Measurements from ENCODE around the gene ADGRL1.

The ADGRL1 gene

GRCh38 chr19:14138576-14139265 is 67.2 kb downstream of the ADGRL1 start:
- Histone ChIP-seq H3K79me1 (replicated peaks; ENCODE audit: low read length, poor library complexity, severe bottlenecking) (peaks cover 30% of the 10 kb centered on the region), H3K4ac (ENCODE audit: low read depth in 1 of 2, low read length in 2 of 2) (peak overlapping the region in 1 of 2 experiments; percentile 67), H3K27ac (ENCODE audit: low read length, poor library complexity, severe bottlenecking) (peak overlapping the region; percentile 28), H3K36me3 (ENCODE audit: control insufficient read depth in 1 of 2, insufficient read depth in 2 of 2, low read depth in 1 of 2, low read length in 2 of 2) (no peaks in the 10 kb centered on the region), H2BK15ac (ENCODE audit: low read depth, poor library complexity, severe bottlenecking) (no peak overlapping the region), H2AFZ (ENCODE audit: low read depth, low read length) (no peak overlapping the region), H2AK5ac (ENCODE audit: low read length, severe bottlenecking) (peak overlapping the region; percentile 40), H3K4me2 (ENCODE audit: low read length, poor library complexity, severe bottlenecking) (no peak overlapping the region), H2BK12ac (ENCODE audit: low read length in 2 of 2) (no peak overlapping the region), H3K4me3 (ENCODE audit: insufficient read depth in 1 of 2, low read depth in 1 of 2, low read length in 2 of 2) (peak overlapping the region in 1 of 2 experiments; percentile 6), H3K4me1 (ENCODE audit: control insufficient read depth, insufficient read depth, low read depth, low read length) (peaks cover 11% of the 10 kb centered on the region), H4K8ac (ENCODE audit: low read length) (no peak overlapping the region), H2BK120ac (ENCODE audit: low read depth, low read length) (no peak overlapping the region), H2BK5ac (ENCODE audit: low read depth, low read length, poor library complexity, severe bottlenecking) (no peak overlapping the region), H3K9me3 (ENCODE audit: control insufficient read depth, low read length) (no peaks in the 10 kb centered on the region), H3K9ac (ENCODE audit: low read length) (peak overlapping the region; percentile 88), H3K27me3 (ENCODE audit: control insufficient read depth in 1 of 2, insufficient read depth in 1 of 2, low read length in 2 of 2) (no peaks in the 10 kb centered on the region), H3K18ac (ENCODE audit: low read depth in 1 of 2, low read length in 2 of 2) (peak overlapping the region in 1 of 2 experiments; percentile 22), H3K23ac (ENCODE audit: low read length in 2 of 2) (peak overlapping the region in 1 of 2 experiments; percentile 60), H3K14ac (ENCODE audit: low read length in 2 of 2) (no peak overlapping the region), H4K91ac (ENCODE audit: low read length) (no peak overlapping the region)
- WGBS: 44% methylated on average over 4 of the region's 9 CpGs
- peak; percentile 81 for DNase-seq

- peak within 1 kb of the TSS; percentile 98 for H2AFZ ChIP-seq (ENCODE audit: low read depth, low read length)
- no peaks in the 10 kb centered on the region for H3K9me3 ChIP-seq (ENCODE audit: control insufficient read depth, low read length)
- H3K36me3 ChIP-seq (ENCODE audit: control insufficient read depth in 1 of 2, insufficient read depth in 2 of 2, low read depth in 1 of 2, low read length in 2 of 2): no peaks in the 10 kb centered on the region
- peak; percentile 100 for DNase-seq
- no peak within 1 kb of the TSS for H2BK5ac ChIP-seq (ENCODE audit: low read depth, low read length, poor library complexity, severe bottlenecking)
- H2AK5ac ChIP-seq (ENCODE audit: low read length, severe bottlenecking): no peak within 1 kb of the TSS
- no peak within 1 kb of the TSS for H2BK120ac ChIP-seq (ENCODE audit: low read depth, low read length)
- no peaks in the 10 kb centered on the region for H3K27me3 ChIP-seq (ENCODE audit: control insufficient read depth in 1 of 2, insufficient read depth in 1 of 2, low read length in 2 of 2)
- peaks cover 11% of the 10 kb centered on the region for H3K4me1 ChIP-seq (ENCODE audit: control insufficient read depth, insufficient read depth, low read depth, low read length)
- peak within 1 kb of the TSS in 1 of 2 experiments; percentile 23 for H3K23ac ChIP-seq (ENCODE audit: low read length in 2 of 2)
- WGBS: 1% methylated on average over 69 of the region's 78 CpGs
- H3K27ac ChIP-seq (ENCODE audit: low read length, poor library complexity, severe bottlenecking): peak within 1 kb of the TSS; percentile 89
- H3K4ac ChIP-seq (ENCODE audit: low read depth in 1 of 2, low read length in 2 of 2): peak within 1 kb of the TSS in 1 of 2 experiments; percentile 92
- H4K91ac ChIP-seq (ENCODE audit: low read length): peak within 1 kb of the TSS; percentile 80
- peak within 1 kb of the TSS in 1 of 2 experiments; percentile 86 for H3K14ac ChIP-seq (ENCODE audit: low read length in 2 of 2)
- peak within 1 kb of the TSS in 1 of 2 experiments; percentile 42 for H2BK12ac ChIP-seq (ENCODE audit: low read length in 2 of 2)
- H3K18ac ChIP-seq (ENCODE audit: low read depth in 1 of 2, low read length in 2 of 2): peak within 1 kb of the TSS; percentile 30 to 85
- peak within 1 kb of the TSS; percentile 88 for H3K9ac ChIP-seq (ENCODE audit: low read length)
- peak within 1 kb of the TSS; percentile 86 for H4K8ac ChIP-seq (ENCODE audit: low read length)
- H3K4me3 ChIP-seq (ENCODE audit: insufficient read depth in 1 of 2, low read depth in 1 of 2, low read length in 2 of 2): peak within 1 kb of the TSS; percentile 88 to 98
- H2BK15ac ChIP-seq (ENCODE audit: low read depth, poor library complexity, severe bottlenecking): peak within 1 kb of the TSS; percentile 67
- peak within 1 kb of the TSS; percentile 100 for H3K4me2 ChIP-seq (ENCODE audit: low read length, poor library complexity, severe bottlenecking)
- peaks cover 21% of the 10 kb centered on the region for H3K79me1 ChIP-seq (replicated peaks; ENCODE audit: low read length, poor library complexity, severe bottlenecking)
These were observed 69.3 kb downstream of the ADGRL1 start, which contains the start of gene ASF1B for GRCh38 chr19:14136509-14137281. Gene ASF1B (minus strand): TSS chr19:14136589. CDS start chr19:14136456, 133 bp downstream.

GRCh38 chr19:14135985-14136508 is 69.9 kb downstream of the ADGRL1 start:
- Histone ChIP-seq H3K4me2 (ENCODE audit: low read length, poor library complexity, severe bottlenecking) (peak overlapping the region; percentile 100), H3K9ac (ENCODE audit: low read length) (peak overlapping the region; percentile 71), H2AK5ac (ENCODE audit: low read length, severe bottlenecking) (no peak overlapping the region), H4K8ac (ENCODE audit: low read length) (peak overlapping the region; percentile 60), H3K4ac (ENCODE audit: low read depth in 1 of 2, low read length in 2 of 2) (no peak overlapping the region), H3K27ac (ENCODE audit: low read length, poor library complexity, severe bottlenecking) (no peak overlapping the region), H2BK5ac (ENCODE audit: low read depth, low read length, poor library complexity, severe bottlenecking) (no peak overlapping the region), H3K14ac (ENCODE audit: low read length in 2 of 2) (no peak overlapping the region), H2BK120ac (ENCODE audit: low read depth, low read length) (no peak overlapping the region), H2AFZ (ENCODE audit: low read depth, low read length) (peak overlapping the region; percentile 98), H2BK15ac (ENCODE audit: low read depth, poor library complexity, severe bottlenecking) (peak overlapping the region; percentile 67), H3K79me1 (replicated peaks; ENCODE audit: low read length, poor library complexity, severe bottlenecking) (peaks cover 21% of the 10 kb centered on the region), H3K36me3 (ENCODE audit: control insufficient read depth in 1 of 2, insufficient read depth in 2 of 2, low read depth in 1 of 2, low read length in 2 of 2) (no peaks in the 10 kb centered on the region), H3K18ac (ENCODE audit: low read depth in 1 of 2, low read length in 2 of 2) (peak overlapping the region; percentile 30 to 71), H3K4me1 (ENCODE audit: control insufficient read depth, insufficient read depth, low read depth, low read length) (peaks cover 11% of the 10 kb centered on the region), H3K9me3 (ENCODE audit: control insufficient read depth, low read length) (no peaks in the 10 kb centered on the region), H2BK12ac (ENCODE audit: low read length in 2 of 2) (no peak overlapping the region), H4K91ac (ENCODE audit: low read length) (peak overlapping the region; percentile 75), H3K4me3 (ENCODE audit: insufficient read depth in 1 of 2, low read depth in 1 of 2, low read length in 2 of 2) (peak overlapping the region; percentile 88 to 98), H3K27me3 (ENCODE audit: control insufficient read depth in 1 of 2, insufficient read depth in 1 of 2, low read length in 2 of 2) (no peaks in the 10 kb centered on the region), H3K23ac (ENCODE audit: low read length in 2 of 2) (peak overlapping the region in 1 of 2 experiments; percentile 23)
- 3% methylated on average over 33 of the region's 38 CpGs for WGBS
- DNase-seq: no peak

- Histone ChIP-seq H3K9me3 (ENCODE audit: control insufficient read depth, low read length) (no peaks in the 10 kb centered on the region), H3K27ac (ENCODE audit: low read length, poor library complexity, severe bottlenecking) (no peak overlapping the region), H2BK15ac (ENCODE audit: low read depth, poor library complexity, severe bottlenecking) (no peak overlapping the region), H2BK12ac (ENCODE audit: low read length in 2 of 2) (no peak overlapping the region), H3K9ac (ENCODE audit: low read length) (peak overlapping the region; percentile 71), H3K27me3 (ENCODE audit: control insufficient read depth in 1 of 2, insufficient read depth in 1 of 2, low read length in 2 of 2) (no peaks in the 10 kb centered on the region), H2BK120ac (ENCODE audit: low read depth, low read length) (no peak overlapping the region), H2AFZ (ENCODE audit: low read depth, low read length) (no peak overlapping the region), H3K36me3 (ENCODE audit: control insufficient read depth in 1 of 2, insufficient read depth in 2 of 2, low read depth in 1 of 2, low read length in 2 of 2) (no peaks in the 10 kb centered on the region), H3K14ac (ENCODE audit: low read length in 2 of 2) (no peak overlapping the region), H4K8ac (ENCODE audit: low read length) (no peak overlapping the region), H2BK5ac (ENCODE audit: low read depth, low read length, poor library complexity, severe bottlenecking) (no peak overlapping the region), H3K4me2 (ENCODE audit: low read length, poor library complexity, severe bottlenecking) (peak overlapping the region; percentile 100), H3K79me1 (replicated peaks; ENCODE audit: low read length, poor library complexity, severe bottlenecking) (peaks cover 19% of the 10 kb centered on the region), H3K18ac (ENCODE audit: low read depth in 1 of 2, low read length in 2 of 2) (no peak overlapping the region), H2AK5ac (ENCODE audit: low read length, severe bottlenecking) (no peak overlapping the region), H3K23ac (ENCODE audit: low read length in 2 of 2) (no peak overlapping the region), H3K4me1 (ENCODE audit: control insufficient read depth, insufficient read depth, low read depth, low read length) (peaks cover 11% of the 10 kb centered on the region), H3K4me3 (ENCODE audit: insufficient read depth in 1 of 2, low read depth in 1 of 2, low read length in 2 of 2) (peak overlapping the region in 1 of 2 experiments; percentile 88), H3K4ac (ENCODE audit: low read depth in 1 of 2, low read length in 2 of 2) (no peak overlapping the region), H4K91ac (ENCODE audit: low read length) (no peak overlapping the region)
- 68% methylated on average over 6 of the region's 6 CpGs for WGBS
- DNase-seq: no peak
These were observed 70.6 kb downstream of the ADGRL1 start for GRCh38 chr19:14135355-14135754.

Data from mesenchymal stem cell (in vitro differentiated cells and primary cell).